Stimulated activated CD4-positive, alpha-beta T cell treated with anti-CD3 and anti-CD28 coated beads, TNF-alpha, amount 100 ng/mL, for 1 hour (primary cell): Measurements from ENCODE around the gene GOLGA6L6.
"Not testable (repeated sequence)": the region's sequence is repeated elsewhere in the genome, so short reads cannot be mapped to it uniquely, and the experiment has no call there.

Source experiments
- DNase-seq, 3 donors: peaks; one replicate each; pipeline ENCODE4 v3.0.0-alpha.2; 2020; ENCODE audit warnings: low read depth in 3 of 3, low spot score in 1 of 3

Gene GOLGA6L6, protein sequence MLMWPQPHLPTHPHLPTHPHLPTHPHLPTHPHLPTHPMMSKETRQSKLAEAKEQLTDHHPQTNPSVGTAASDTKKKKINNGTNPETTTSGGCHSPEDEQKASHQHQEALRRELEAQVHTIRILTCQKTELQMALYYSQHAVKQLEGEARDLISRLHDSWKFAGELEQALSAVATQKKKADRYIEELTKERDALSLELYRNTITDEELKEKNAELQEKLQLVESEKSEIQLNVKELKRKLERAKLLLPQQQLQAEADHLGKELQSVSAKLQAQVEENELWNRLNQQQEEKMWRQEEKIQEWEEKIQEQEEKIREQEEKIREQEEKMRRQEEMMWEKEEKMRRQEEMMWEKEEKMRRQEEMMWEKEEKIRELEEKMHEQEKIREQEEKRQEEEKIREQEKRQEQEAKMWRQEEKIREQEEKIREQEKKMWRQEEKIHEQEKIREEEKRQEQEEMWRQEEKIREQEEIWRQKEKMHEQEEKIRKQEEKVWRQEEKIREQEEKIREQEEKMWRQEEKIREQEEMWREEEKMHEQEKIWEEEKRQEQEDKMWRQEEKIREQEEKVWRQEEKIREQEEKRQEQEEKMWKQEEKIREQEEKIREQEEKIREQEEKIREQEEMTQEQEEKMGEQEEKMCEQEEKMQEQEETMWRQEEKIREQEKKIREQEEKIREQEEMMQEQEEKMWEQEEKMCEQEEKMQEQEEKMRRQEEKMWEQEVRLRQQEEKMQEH

DNA sequence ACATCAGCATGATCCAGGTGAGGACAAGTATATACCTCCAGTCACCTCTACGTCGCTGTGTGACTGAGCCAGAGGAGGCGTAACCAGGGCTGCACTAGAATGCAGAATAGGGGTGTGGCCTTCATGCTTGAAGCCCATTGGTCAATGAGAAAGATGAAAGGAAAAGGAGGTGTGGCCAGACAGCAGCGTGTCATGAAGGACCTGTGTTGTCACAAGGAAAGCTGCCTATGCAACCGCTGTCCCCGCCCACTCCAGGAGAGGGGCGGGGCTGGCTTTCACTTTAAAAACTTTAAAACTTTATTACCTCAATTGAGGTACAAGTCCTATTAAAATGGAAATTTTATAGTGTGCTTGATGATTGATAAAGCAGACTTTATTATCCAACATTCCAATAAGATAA lies at the start of gene GOLGA6L6:
Gene GOLGA6L6, minus strand, starts transcription at position 101 of the 400 bp plus-strand sequence. Its CDS starts 91 bp downstream, at position 10.
- DNase-seq: not testable (repeated sequence)

DNA sequence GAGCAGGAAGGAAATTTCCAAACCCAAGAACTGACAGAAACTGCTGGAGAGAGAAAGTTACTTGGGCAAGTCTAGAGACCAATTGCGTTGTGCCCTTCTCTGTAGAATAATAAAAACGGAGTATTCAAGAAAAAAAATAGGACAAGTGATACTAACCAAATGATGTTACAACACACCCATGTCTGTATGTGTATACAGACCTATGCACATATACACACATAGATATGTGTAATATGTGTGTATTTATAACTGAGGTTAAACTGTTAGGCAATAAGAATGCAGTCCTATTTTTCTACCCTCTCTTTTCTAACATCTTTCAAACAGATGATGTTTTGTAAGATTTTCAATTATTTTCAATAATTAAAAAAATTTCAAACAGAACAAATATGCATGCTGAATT lies 48.5 kb upstream of the GOLGA6L6 start:
- not testable (repeated sequence) for DNase-seq

DNA sequence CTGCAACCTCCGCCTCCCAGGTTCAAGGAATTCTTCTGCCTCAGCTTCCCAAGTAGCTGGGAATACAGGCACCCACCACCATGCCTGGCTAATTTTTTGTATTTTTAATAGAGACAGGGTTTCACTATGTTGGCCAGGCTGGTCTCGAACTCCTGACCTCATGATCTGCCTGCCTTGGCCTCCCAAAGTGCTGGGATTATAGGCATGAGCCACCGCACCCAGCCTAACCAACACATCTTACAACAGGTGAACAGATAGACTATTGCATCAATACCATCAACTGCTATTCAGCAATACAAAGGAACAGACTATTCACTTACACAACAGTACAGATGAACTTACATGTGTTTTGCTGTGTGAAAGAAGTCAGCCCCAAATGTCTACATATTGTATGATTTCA lies 45.2 kb upstream of the GOLGA6L6 start:
- not testable (repeated sequence) for DNase-seq

DNA sequence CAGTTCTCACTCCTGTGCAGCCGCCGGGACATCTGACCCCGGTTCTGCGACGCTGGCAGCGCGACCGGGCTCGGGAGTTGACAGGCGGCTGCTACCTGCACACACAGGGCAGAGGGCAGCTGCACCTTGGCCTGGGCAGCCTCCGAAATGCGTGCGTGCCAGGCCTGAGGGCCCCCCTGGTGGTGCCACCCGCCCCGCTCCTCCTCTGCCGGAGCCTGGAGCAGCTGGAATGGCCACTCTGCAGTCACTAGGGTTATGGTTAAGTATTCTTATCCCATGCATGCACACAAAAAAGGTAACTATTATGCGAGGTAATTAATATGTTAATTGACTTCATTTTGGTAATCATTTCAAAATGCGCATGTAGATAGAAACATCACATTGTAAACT lies 41.1 kb upstream of the GOLGA6L6 start:
- DNase-seq: not testable (repeated sequence)

DNA sequence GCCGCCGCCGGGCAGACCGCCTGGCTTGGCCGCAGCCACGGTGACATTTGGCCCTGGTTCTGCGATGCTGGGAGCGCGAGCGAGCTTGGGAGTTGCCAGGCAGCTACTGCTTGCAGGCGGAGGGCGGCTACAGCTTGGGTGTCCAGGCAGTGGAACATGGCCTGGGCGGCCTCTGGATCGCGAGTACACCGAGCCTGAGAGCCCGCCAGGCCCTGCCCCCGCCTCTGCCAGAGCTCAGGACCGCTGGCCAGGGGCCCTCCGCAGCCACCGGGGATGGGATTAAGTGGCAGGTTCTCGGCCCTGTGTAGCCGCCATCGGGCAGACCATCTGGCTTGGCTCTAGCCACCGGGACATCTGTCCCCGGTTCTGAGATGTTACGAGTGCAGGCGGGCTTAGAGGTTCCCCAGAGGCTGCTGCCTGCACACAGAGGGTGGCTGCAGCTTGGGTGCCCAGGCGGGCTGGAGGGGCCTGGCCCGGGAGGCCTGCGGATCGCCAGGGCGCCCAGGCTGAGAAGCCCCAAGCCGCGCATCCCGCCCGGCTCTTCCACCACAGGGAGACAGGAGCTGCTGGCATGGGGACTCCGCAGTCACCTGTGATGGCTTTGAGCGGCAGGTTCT lies 40.6 kb upstream of the GOLGA6L6 start:
- DNase-seq: not testable (repeated sequence)

DNA sequence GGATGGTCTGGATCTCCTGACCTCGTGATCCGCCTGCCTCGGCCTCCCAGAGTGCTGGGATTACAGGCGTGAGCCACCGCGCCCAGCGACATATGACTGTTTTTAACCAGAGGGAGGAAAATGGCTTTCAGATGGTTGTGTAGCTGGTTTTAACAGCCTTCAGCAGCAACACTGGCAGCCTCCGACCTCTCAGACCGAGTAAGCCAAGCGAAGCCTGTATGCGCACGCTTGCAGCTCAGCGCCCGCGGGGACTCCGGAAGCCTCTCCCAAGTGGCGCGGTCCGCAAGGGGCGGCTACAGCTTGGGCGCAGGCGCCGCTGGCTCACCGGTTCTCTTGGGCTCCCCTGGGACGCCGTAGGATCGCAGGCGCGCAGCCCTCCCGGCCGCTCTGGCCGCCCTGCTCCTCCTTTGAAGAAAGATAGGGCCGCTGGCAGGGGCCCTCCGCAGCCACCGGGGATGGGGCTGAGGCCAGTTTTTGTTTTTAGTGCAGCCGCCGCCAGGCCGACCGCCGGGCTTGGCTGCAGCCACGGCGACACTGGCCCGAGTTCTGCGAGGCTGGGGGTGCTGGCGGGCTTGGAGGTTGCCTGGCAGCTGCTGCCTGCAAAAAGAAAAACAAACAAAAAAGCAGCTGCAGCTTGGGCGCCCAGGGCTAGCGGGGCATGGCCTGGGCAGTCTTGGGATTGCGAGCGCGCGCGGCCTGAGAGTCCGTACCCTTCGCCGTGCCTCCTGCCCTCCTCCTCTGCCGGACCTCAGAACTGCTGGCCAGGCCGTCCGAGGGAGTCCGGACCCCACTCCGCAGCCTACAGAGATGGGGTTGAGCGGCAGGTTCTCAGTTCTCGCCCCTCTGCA lies 39.9 kb upstream of the GOLGA6L6 start:
- DNase-seq: not testable (repeated sequence)

DNA sequence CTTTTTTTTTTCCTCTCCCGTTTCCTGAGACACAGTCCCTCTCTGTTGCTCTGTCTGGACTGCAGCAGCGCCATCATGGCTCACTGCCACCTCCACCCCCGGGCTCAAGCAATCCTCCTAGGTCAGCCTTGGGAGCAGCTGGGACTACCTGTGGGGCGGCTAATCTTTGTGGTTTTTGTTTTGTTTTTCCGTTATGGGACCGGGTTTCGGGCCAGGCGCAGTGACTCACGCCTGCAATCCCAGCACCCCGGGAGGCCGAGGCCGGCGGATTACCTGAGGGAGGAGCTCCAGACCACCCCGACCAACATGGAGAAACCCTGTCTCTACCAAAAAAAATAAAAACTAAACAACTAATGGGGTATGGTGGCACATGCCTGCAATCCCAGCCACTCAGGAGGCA lies 38.1 kb upstream of the GOLGA6L6 start:
- not testable (repeated sequence) for DNase-seq

DNA sequence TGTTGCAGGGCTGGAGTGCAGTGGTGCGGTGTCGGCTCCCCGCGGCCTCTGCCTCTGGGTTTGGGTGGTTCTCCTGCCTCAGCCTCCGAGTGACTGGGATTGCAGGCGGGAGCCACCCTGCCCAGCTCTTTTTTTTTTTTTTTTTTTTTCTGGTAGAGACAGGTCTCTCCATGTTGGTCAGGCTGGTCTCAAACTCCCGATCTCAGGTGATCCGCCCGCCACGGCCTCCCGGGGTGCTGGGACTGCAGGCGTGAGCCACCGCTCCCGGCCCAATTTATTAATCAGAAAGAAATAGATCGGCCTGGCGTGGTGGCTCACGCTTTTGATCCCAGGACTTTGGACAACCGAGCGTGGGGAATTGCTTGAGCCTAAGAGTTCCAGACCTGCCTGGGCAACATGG lies 9.7 kb upstream of the GOLGA6L6 start:
- not testable (repeated sequence) for DNase-seq

DNA sequence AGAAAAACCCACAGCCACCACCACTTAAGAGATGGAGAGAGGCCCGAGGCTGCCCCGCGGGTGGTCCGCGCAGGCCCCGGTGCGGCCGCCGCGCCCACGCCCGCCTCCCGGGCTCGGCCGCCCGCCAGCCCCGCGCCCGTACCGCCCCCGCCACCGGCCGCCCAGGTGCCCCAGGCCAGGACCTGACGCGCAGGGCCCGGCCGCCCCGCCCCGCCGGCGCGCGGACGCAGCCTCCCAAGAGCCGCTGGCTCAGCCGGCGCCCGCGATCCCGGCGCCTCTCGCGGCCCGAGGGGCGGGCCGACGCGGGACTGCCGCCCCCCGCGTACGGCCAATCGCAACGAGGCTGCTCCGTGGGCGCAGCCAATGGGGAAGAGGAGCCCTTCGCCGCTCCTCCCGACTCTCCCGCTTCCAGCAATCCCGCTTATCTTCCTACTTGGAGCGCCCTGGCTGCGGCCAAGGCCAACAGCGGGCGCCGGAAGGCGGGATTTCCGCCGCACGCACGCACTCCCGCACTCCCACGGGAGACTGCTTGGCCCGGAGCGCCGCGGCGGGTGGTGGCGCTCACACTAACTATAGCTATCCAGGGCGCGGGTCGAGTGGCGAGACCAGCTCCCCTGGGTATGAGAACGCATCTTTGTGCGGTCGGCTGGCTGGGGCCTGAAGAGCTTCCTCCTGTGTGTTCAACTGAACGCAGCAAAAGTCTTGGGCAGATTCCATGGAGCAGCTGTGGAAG lies 35.5 kb downstream of the GOLGA6L6 start:
- not testable (repeated sequence) for DNase-seq

DNA sequence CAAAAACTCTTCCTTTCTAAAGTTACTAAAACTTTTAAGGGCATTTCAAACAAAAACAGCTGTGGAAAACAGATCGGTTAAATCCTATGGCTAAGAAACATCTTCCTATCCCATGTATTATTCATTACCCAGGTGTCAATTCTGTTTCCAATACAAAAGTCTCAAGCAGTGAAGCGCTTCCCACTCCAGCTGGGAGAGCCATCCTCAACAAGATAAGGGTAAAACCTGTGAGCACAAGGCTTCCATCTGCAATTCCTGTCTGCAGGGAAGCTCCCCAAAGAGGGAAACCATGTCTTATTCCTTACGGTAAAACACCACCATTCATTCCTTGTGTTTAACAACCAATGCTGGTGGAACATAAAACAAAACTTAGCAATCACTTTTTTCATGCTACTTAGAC lies 38.8 kb downstream of the GOLGA6L6 start:
- not testable (repeated sequence) for DNase-seq

DNA sequence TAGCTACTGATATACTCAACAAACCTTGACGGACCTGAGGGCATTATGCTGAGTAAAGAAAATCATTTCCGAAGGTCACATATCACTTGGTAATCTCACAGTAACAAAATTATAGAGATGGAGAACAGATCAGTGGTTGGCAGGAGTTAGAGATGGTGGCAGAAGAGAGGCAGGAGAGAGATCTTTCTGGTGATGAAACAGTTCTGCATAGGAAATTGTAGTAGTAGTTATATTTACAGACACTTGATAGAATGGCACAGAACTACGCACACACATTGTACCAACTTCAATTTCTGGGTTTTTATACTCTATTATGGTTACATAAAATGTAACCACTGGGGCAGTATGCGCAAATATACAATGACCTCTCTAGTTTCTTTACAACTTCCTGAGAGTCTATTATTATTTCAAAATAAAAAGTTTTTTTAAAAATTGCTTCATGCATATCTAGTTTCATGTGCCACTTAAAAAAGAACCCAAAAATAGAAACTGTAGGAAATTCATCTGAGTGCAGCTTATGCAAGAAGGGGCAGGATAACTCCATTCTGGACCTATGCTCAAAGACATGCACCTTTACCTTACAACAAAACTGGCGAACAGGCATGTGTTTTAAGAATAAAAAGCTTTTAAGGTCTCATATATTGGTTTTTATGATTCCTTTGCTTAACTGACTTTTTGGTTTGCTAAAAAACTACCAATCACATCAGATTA lies 39.9 kb downstream of the GOLGA6L6 start:
- not testable (repeated sequence) for DNase-seq

DNA sequence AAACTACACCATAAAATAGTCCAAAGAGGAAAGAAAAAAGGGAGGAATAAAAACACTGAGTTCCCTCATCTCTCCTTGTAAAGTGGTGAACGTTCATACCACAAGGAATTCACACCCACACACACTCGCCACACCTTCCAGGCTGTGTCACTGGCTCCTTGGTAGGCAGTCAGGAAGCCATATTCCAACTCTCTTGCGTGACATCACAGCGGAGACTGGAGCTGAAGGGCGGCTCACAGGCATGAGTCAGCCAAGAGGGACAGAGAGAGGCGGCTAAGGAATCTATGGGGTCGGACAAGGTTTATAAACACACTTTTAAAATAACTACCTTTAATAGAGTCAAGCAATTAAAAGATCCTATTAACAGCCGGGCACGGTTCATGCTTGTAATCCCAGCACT lies 43.8 kb downstream of the GOLGA6L6 start:
- DNase-seq: not testable (repeated sequence)

DNA sequence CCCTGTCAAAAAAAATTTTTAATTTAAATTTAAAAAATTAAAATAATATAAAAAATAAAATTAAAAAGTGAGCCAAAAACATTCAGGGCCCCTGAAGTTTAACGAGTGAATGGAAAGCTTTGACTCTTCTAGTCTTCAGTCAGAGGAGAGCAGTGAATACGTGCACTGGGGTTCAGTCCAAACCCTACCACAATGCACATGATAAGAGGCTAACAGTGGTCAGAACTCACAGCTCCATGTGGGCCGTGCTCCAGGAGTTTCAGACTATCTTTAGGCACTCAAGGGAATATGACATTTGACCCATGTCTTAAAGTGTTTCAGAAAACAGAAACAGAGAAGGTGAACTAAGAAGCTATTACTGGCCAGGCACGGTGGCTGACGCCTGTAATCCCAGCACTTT lies 48.6 kb downstream of the GOLGA6L6 start:
- DNase-seq: not testable (repeated sequence)

DNA sequence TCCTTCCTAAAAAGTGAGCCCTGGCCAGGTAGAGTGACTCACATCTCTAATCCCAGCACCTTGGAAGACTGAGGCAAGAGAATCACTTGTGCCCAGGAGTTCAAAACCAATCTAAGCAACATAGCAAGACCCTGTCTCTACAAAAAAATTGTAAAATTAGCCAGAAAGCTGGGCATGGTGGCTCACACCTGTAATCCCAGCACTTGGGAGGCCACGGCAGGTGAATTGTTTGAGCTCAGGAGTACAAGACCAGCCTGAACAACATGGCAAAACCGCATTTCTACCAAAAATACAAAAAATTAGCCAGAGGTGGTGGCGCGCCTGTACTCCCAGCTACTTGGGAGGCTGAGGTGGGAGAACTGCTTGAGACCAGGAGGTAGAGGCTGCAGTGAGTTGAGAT lies 49.0 kb downstream of the GOLGA6L6 start:
- DNase-seq: not testable (repeated sequence)

DNA sequence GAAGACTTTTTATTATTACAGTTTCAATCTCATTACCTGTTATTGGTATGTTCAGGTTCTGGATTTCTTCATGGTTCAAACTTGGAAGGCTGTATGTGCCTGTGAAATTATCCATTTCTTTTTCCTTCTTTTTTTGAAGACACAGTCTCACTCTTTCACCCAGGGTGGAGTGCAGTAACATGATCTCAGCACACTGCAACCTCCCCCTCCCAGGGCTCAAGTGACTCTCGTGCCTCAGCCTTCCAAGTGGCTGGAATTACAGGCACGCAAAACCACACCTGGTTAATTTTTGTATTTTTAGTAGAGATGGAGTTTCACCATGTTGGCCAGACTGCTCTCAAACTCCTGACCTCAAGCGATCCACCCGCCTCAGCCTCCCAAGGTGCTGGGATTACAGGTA lies 52.3 kb downstream of the GOLGA6L6 start:
- DNase-seq: not testable (repeated sequence)
